SW480 (cell line): ENCODE data around the gene GPR42.

ENCODE experiments used
- DNase-seq: peaks from one replicate; pipeline ENCODE4 v3.0.0-alpha.2; 2016; ENCODE audit warnings: low spot score

The GPR42 gene

GRCh38 chr19:35370722-35371121 lies at the start of gene GPR42:
Gene GPR42 (plus strand): TSS chr19:35371068. CDS start chr19:35371360, 292 bp downstream.
- no peak for DNase-seq

- no peak for DNase-seq
Observed at GRCh38 chr19:35321291-35321690, 49.6 kb upstream of the GPR42 start.

GRCh38 chr19:35322014-35322413 lies 48.9 kb upstream of the GPR42 start:
- DNase-seq = no peak

- DNase-seq = no peak
Observed at GRCh38 chr19:35327642-35328041, 43.2 kb upstream of the GPR42 start.

- DNase-seq = no peak
Observed at GRCh38 chr19:35328851-35329285, 42.0 kb upstream of the GPR42 start, which contains the start of gene CD22. Gene CD22 (plus strand): TSS chr19:35329187. CDS start chr19:35332041, 2,854 bp downstream.

GRCh38 chr19:35329323-35329722 lies 41.5 kb upstream of the GPR42 start:
- no peak for DNase-seq

GRCh38 chr19:35330475-35330874 lies 40.4 kb upstream of the GPR42 start:
- DNase-seq = no peak

GRCh38 chr19:35331551-35332214 lies 39.2 kb upstream of the GPR42 start:
- DNase-seq = no peak

- no peak for DNase-seq
Observed at GRCh38 chr19:35332817-35333216, 38.1 kb upstream of the GPR42 start.

- DNase-seq = no peak
Observed at GRCh38 chr19:35334144-35334753, 36.6 kb upstream of the GPR42 start.

- no peak for DNase-seq
Observed at GRCh38 chr19:35336166-35336955, 34.5 kb upstream of the GPR42 start.

- DNase-seq = no peak
Observed at GRCh38 chr19:35337097-35337983, 33.5 kb upstream of the GPR42 start.

GRCh38 chr19:35337984-35338296 lies 32.9 kb upstream of the GPR42 start:
- no peak for DNase-seq

- DNase-seq = no peak
Observed at GRCh38 chr19:35340431-35340830, 30.4 kb upstream of the GPR42 start.

GRCh38 chr19:35341006-35341405 lies 29.9 kb upstream of the GPR42 start:
- no peak for DNase-seq

- no peak for DNase-seq
Observed at GRCh38 chr19:35341565-35342225, 29.2 kb upstream of the GPR42 start.

- DNase-seq = no peak
Observed at GRCh38 chr19:35342430-35342829, 28.4 kb upstream of the GPR42 start.

- no peak for DNase-seq
Observed at GRCh38 chr19:35344511-35345031, 26.3 kb upstream of the GPR42 start.

- no peak for DNase-seq
Observed at GRCh38 chr19:35345671-35346111, 25.2 kb upstream of the GPR42 start.

- DNase-seq = no peak
Observed at GRCh38 chr19:35346193-35347052, 24.4 kb upstream of the GPR42 start.
